CD4-positive, alpha-beta T cell treated with Interleukin-4 for 1 hour (primary cell): ENCODE results near the gene SNCAIP.
"Not testable (repeated sequence)": the region's sequence is repeated elsewhere in the genome, so short reads cannot be mapped to it uniquely, and the experiment has no call there.

Experiments
- DNase-seq, 2 donors: peaks; one replicate each; pipeline ENCODE4 v3.0.0-alpha.2; 2020 to 2022

The SNCAIP gene

DNA sequence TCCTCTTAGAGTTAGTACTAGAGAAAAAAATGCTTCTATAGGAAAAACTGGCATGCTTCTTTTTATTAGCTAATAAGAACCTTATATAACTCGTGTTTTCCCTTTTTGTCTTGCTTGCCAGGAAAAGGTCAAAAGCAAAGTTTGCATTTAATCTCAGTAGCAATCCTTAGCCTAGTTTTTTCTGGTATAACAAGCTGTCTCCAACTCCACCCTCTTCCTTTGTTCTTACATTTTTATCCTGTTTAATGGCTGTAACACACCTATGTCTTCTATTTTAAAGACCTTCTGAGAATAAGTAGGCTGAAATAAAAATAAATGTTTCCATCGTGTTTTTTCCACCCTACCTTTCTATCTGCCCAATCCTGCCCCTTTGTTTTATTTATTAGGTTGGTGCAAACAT is 158.3 kb downstream of the SNCAIP start:
- no peak for DNase-seq

DNA sequence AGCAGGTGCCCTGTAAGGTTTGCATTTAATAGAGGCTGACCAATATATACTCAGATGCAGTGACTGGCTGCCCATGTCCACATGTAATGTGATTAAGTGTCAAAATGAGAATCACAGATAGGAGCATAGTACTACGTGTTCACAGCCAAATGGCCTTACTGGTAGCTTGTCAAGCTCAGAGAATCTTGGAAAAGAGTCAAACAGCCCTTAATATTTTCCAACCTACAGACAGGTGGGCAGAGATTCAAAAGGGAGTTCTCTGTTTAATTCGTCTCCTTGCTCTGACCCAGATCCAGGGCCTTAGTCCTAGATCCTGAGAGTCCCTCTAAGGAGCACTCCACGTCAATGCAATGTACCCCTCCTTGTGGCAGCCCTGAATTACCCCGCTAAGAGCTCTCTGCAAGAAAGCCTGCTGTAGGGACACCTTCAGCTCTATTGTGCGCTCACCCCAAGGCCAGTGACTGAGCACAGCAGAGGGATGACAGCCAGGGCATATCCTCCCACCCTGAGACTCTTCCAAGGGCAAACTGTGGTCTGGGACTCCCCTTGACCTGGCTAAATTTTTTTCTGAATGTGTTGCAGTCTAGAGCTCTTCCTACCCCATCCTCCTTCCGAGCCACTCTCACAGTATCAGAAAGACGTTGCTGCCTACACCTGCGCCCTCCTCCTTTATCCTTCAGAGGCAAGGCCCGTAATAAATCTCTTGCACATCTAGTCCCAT is 159.2 kb downstream of the SNCAIP start:
- DNase-seq: no peak

DNA sequence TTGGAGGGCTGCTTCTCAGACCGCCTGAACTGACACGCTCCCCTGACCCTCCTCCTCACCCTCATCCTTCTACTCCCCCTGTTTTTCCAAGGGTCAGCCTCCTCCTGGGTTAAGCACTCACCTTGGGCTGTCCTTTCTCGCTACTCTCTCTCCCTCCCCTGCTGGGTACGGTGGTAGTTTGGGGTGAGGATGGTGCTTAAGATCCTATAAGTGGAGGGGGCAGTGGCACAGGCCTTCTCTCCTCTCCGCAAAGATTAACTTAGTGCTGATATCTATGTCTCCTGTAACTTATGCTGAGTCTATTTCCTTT is 159.7 kb downstream of the SNCAIP start:
- no peak for DNase-seq

DNA sequence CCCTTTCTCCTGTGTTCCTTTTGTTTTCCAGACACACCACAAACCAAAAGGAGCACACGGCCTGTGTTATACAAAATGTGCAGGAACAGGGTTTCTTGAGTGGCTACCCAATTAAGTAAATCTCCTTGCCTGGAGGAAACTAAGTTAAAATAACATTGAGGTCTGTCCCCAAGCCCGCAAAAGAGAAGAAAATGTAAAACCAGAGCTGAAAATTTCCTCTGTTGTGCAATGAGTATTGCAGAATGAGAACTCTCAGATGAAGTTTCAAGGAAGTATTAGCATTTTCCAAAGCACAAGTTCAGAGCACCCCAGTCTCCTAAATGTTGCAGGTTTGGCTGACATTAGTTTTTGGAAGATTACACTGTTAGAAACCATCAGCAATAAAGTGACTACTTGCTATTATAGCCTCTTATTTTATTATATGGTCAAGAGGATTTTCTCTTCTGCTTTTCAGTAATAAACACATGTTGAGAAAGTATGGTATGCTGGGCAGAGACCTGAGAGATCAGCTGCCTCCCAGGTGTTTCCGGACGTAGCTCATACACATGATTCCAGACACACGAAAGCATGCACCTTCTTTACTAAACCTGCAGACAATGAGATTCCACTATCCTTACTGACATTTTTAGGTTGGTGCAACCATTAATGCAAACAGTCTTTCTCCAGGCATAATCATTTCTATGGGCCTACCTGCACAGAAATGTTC is 161.3 kb downstream of the SNCAIP start:
- no peak for DNase-seq

DNA sequence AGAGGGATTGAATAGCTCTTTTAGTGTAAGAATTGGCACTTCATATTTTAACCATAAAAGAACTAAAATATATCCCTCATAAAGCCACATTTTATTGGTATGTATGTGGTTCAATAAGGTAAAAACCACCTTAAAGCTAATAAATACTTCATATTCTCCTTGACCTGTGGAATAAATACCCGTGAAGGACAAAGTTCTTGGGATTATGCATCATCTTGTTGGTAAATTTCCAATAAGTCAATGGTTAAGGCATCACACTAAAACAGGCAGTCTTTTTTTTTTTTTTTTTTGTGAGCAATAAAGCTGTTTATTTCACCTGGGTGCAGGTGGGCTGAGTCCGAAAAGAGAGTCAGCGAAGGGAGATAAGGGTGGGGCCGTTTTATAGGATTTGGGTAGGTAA is 161.9 kb downstream of the SNCAIP start:
- DNase-seq: no peak

DNA sequence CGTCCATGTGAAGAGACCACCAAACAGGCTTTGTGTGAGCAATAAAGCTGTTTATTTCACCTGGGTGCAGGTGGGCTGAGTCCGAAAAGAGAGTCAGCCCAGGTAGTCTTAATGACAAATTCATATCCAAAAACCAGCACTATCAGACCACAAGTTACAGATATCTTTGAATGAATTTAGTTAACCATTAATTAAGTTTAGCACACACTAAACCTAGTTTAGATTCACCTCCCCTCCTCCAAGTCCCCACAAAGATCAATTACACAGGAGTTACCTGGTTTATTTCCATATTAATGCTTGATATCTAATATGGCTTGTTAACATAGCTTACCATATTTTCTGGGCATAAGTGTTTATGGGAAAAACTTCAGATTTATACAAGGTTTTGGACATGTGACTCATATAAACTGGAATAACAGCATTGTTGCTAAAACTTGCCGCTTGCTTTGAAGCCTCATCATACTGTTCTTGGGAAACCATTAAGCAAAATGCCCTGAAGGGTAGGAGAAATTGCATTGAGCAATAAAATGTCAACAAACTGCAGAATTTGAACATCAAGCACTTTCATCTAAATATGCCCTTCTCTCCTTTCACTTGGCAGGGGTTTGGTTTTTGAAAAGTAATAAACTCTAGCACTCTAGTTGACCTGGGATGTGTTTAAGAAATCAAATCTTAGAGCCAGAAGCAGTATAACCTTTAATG is 166.9 kb downstream of the SNCAIP start:
- no peak for DNase-seq

DNA sequence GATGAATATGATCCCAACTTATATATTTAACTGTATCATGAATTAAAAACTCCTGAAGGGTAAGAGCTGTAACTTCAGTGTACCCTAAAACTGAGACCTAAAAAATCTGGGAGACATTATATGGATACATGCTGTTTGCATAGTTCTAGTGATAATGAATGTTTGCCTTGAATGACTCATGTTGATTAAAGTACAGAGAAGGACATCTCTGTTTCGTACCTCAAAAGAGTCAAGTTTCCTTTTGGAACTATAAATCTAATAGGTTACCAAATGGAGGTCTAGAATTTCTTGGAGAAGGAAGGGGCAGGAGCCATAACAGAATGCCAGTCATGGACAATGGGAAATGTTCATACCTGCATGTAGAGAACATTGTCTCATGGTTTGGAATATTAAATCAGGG is 168.1 kb downstream of the SNCAIP start:
- no peak for DNase-seq

DNA sequence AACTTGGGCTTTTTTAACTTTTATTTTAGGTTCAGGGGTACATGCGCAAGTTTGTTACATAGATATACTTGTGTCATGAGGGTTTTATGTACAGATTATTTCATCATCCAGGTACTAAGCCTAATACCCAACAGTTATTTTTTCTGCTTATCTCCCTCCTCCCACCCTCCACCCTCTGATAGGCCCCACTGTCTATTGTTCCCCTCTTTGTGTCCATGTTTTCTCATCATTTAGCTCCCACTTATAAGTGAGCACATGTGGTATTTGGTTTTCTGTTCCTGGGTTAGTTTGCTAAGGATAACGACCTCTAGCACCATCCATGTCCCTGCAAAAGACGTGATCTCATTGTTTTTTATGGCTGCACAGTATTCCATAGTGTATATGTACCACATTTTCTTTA is 172.1 kb downstream of the SNCAIP start:
- no peak for DNase-seq

DNA sequence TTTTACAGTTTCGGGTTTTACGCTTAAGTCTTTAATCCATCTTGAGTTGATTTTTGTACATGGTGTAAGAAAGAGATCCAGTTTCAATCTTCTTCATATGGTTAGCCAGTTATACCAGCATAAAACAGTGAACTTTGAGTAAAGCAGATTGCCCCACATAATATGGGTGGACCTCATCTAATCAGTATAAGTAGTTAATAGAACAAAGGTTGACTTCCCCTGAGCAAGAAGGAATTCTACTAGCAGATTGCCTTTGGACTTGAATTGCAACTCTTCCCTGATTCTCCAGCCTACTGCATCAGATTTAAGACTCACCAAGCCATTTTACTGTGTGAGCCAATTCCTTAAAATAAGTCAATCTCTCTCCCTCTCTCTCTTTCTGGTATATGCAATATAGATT is 173.2 kb downstream of the SNCAIP start:
- DNase-seq: no peak

DNA sequence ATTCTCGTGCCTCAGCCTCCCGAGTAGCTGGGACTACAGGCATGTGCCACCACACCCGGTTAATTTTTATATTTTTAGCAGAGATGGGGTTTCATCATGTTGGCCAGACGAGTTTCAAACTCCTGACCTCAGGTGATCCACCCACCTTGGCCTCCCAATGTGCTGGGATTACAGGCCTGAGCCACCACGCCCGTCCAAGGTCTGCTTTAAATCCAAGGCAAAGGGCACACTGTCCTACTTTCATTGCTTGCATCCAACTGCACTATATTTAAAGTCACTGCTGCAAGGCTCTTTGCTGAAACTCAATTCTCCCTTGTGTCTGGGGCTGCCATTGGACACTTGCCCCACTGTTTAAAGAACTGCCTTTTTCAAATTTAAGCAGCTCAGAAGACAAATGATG is 174.6 kb downstream of the SNCAIP start:
- DNase-seq: not testable (repeated sequence)

DNA sequence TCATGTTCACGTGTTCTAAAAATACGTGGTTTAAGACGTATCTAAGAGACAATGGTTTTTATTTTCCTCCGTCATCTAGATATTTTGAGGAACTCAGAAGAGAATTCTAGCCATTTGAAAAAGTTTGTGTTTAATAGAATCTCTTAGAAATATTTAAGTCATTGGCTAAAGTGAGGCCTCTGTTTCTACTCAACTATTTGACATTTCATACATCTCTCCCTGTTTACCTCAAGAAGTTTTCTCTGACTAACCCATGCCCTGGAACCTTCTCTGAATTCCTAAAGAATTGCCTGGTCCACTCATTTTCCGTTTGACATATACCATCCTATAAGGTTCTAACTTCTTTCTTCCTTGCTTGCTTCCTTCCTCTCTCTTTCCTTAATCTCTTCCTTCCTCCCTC is 178.7 kb downstream of the SNCAIP start:
- DNase-seq: no peak

DNA sequence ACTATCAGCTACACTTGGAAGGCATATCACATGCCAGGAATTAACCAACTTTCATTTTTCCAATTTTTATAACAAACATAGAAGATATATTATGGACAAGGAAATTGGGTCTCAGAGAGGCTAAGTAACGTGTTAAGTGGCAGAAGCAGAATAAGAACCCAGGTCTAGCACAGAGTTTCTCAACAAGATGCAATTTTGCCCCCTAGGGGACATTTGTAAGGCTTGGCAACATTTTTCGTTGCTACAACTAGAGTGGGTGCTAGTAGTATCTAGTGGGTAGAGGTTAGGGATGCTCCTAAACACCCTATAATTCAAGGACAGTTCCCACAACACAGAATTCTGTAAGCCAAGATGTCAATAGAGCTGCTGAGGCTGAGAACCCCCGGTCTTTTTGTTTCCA is 180.6 kb downstream of the SNCAIP start:
- no peak for DNase-seq

DNA sequence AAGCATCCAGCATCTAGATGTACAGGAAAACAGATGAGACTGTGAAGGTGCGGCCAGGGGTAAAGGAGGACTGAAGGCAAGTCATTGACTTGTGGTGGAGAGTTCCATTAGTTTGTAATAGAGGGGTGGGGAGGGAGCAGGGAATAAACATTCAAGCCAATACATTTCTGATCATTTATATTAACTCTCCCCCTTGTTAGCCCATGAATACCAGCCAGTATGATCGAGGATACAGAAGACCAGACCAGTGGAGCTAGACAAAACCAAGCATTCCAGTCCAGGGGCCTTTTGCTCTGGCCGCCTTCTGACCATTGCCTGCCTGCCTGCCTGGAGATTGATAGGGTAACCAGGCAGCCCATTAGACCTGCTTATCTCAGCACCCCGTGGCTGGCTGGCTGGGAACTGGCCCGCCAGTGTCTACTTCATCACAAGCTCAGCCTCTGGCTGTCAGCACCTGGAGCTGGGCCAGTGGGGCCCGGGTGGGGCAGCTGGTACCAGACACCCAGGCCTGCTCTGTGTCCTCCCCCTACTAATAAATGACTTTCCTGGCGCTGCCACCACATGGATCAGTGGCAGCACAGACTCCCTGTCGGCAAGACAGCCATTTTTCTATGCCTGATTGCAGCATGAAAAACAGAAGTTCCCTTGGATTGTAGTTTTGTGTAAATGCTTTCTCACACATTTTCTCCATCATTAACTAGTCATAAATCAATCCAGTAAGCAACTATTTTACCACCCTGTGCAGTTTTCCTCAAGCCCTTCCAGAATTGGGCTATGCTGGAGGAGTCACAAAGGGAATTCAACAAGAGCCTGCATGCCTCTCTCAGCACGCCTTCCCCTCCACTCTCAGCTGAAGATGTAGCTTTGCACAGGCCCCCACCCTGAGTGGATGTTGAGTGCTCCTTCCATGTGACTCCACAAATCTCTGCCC is 181.3 kb downstream of the SNCAIP start:
- no peak for DNase-seq

DNA sequence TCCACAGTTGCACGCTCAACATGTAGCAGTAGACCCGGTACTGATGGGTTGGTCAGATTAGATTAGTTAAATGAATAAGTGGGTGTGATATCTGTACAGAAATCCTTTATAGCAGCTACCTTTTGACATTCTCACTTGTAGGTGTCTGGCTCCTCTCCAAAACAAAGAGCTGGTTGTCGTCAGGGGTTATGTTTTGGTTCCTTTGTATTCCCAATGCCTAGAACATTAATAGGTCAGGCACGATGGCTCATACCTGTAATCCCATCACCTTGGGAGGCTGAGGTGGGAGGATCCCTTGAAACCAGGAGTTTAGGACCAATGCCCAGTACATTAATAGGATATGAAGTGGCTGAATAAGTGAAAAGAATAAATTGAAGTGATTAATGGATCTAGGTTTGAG is 182.1 kb downstream of the SNCAIP start:
- no peak for DNase-seq

DNA sequence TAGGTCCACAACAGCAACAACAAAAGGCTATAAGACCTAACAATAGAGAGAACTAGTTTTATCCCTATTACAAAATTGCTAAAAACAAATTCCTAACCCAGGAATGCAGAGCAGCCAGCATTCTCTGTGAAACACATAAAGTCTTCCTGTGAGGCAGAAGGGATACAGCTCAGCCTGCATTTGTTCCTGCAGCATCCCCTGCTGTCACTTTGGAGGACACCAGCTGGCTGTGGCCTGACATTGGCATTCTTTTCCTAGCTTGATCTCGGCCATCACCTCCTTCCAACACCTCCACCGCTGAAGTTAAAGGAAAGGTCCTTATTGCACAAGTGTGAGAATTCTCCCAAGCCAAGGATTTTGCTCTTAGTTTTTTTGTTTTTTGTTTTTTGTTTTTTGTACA is 186.1 kb downstream of the SNCAIP start:
- no peak for DNase-seq

DNA sequence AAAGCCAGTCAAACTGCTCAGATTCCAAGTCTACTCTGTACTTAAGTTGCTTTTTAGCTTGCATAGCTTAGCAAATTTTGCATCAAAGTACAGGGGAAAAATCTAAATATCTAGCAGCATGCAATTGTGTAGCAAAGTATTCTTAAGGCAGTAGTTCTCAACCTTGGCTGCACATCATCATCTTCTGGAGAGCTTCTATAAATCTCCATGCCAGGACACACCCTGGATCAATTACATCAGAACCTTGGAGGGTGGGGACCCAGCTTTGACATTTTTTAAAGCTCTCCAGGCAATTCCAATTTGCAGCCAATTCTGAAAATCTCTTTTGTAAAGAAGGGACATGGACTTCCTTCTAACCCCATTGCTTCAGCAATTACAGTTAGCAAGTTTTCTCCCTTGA is 187.5 kb downstream of the SNCAIP start:
- DNase-seq: no peak

DNA sequence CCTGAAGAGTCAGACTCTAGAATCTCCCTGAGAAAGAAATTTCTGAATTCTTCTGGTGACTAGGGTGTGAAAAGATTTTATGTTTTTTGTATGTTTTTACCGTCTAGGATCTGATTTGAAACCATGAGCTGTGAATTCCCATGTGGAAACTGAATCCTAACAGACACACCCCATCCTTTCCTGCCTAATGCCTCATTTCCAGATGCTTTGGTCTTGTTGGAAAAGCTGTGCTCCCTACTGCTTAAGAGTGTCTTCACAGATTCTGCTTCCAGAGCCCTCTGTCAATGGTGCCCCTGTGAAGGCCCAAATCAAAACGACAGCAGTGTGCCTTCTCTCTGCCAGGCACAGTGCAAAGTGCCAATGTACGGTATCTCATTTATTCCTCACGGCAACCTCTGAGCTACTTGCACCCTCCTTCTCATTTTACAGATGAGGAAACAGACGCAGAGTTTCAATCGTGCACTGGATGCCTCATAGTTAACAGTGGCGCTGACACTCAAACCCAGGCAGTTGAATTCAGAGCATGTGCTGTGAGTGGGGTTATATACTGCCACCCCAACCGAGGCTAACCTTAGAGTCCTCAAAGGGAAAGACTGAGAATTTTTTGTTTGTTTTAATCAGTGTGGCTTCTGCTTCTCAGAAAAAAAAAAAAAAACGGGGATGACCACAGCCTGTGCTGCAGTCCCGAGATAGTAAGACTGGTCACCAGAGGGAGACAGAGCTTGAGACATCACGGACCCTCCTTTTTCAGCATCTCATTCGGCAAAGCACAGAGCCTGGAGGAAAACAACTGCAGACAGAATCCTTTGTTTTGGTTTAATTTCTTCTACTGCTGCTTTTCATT is 188.4 kb downstream of the SNCAIP start:
- no peak for DNase-seq

DNA sequence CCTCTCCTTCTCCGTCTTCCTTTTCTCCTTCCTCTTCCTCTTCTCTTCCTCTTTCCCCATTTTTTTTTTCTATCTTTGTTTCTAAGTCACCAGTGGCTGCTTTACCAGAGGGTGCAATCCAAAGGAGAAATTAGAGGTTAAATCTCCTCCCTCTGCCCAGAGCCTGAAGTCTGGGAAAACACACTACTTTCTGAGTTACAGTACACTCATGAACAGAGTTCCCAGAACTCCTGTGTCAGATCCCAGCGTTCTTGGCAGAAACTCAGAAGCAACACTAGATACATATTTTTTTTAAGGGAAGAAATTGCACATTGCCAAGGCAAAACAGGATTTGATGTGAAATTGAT is 189.0 kb downstream of the SNCAIP start:
- no peak for DNase-seq

DNA sequence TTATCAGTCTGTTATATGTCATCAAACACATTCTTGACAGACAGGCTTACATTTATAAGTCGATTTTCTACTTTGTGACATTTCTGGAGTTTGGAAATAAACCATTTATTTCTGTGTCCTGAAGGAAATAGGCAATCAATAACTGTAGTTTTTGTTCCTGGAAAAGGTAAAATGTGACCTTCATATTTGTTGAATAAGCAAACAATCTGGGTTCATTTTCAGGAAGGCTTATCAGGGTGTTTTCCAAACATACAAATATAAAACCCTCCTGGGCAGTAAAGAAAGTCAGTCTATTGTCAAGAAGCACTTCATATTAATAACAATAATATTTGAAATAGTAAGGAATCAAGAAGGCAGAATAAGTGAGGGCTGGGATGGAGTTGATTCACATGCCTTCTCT is 195.0 kb downstream of the SNCAIP start:
- no peak for DNase-seq

DNA sequence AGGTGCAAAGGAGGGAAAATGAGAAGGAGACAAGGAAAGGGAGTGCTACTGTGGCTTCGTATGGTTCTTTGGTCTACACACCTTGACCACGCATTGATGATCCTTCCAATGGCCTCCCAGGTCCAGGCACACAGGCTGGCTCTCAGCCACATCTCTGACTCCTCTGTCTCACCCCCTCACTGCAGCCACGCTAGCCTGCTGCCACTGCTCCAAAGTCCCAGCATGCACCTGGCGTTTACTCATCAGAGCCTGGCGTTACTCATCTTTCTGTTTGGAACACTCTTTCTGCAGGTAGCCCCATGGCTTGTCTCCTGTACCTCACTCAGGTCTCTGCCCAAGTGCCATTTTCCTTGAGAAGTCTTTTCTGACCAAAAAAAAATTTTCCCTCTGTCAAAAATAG is 195.5 kb downstream of the SNCAIP start:
- no peak for DNase-seq

DNA sequence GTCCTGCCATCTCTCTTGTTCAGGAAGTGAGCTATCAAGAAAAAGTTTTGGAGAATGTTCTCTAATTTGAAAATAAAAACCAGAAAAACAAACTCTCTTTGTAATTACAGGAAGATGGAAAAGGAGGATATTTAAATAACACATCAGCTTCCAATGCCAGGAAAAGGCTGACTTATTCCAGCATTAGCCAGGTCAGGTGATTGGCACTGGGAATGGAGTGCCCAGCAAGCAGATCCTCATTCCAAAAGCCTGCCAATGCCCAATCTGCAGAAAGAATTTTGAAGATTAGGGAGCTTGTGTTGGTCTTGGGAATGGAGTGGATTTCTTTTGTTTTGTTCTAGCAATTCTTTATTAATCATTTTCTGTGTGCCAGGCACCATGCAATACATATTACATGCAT is 196.6 kb downstream of the SNCAIP start:
- no peak for DNase-seq
